ENCODE measurements around the gene KIF17.

KIF17 gene

DNA sequence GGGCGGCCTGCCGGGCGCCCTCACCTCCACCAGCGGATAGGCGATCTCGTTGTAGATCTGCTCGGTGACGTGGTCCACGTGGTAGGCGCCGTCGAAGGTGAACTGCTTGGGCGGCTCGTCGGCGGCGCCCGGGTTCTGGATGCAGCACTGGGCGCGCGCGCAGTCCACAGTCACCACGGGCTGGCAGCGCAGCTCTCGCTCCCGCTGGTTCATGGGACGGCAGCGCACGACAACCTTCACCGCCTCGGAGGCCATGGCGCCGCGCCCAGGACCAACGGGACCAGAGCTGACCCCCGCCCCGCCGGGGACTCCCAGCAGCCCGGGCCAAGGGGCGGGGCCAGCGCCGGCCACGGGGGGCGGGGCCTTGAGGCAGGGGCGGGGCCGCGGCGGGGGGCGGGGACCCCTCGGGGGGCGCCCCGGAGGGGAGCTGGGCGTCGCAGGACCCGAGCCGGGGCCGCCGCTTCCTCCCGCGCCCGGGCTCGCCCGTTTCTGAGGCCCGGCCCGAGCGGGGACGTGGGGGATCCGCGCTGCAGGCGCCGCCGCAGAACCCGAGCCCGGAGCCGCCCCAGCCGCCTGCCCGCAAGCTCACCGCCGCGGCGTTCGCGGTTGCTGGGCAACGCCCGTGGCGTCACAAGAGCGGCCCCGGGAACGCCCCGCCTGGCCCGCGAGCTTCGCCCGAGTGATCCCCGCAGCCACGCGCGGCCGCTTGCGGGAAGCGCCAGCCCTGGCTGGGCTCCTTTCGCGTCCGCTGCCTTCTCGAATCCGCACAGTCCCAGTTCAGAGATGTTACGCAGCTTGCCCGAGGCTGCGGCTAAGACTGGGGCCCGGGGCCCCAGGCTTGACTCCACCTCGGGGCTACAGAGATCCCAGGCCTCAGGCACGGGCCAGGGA lies at the start of gene KIF17:
Gene KIF17 (minus strand): TSS at position 556 of the 891 bp plus-strand sequence. CDS start 301 bp downstream, at position 255.
- DNase-seq (ENCODE audit: low read depth), result peak; percentile 27

DNA sequence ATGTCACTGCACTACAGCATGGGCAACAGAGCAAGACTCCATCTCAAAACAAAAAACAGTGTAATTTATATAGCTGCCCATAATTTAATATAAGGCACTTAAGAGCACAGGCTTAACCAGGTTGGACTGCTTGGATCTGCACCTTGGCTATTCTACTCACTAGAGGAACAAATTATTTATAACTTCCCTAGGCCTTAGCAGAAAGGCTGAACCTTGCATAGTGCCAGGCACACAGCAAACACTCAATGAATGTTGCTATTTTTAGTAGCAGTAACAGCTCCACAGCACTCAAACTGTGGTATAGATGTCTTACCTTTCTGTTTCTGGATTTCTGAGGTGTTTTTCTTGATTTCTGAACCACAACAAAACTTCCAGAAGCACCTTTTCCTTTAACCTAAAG lies 49.5 kb upstream of the KIF17 start:
- no peak for DNase-seq (ENCODE audit: low read depth)

DNA sequence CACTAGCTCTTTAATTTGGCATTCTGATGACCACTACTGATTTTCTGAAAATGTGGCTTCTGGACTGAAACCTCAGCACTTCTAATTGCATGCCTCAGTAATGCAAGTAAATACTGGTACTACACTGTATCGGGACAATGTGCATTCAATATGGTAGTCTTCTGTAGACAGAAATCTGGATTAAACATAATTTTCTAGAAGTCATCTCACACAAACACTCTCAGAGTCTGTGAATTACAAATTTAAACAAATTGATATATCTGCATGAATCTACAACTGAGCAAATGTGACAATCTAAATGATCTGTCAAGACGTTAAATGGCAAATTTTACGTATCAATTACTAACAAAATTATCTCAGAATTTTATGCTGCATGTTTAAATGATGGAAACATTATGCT lies 45.6 kb upstream of the KIF17 start:
- no peak for DNase-seq (ENCODE audit: low read depth)

DNA sequence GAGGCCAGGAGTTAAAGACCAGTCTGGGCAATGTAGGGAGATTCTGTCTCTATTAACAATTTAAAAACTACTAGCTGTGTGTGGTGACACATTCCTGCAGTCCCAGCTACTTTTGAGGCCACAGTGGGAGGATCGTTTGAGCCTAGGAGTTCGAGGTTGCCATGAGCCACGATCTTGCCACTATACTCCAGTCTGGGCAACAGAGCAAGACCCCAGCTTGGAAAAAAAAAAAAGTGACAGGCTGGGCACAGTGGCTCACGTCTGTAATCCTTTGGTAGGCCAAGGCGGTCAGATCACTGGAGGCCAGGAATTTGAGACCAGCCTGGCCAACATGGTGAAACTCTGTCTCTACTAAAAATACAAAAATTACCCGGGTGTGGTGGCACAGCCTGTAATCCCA lies 42.5 kb upstream of the KIF17 start:
- DNase-seq (ENCODE audit: low read depth), result no peak

DNA sequence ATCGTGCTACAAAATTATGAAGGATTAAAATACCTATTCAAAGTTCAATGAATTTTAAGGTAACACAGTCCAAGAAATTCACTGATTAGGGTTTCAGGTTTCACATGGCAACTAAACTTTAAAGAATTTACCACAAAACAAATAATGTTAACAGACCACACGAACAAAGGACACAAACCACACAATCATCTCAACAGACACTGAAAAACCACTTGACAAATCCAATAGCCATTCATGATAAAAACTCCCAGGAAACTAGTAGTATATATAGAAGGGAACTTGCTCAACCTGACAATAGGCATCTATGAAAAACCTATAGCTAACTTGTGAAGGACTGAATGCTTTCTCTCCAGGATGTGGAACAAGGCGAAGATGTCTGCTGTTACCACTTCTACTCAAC lies 35.8 kb upstream of the KIF17 start:
- no peak for DNase-seq (ENCODE audit: low read depth)

DNA sequence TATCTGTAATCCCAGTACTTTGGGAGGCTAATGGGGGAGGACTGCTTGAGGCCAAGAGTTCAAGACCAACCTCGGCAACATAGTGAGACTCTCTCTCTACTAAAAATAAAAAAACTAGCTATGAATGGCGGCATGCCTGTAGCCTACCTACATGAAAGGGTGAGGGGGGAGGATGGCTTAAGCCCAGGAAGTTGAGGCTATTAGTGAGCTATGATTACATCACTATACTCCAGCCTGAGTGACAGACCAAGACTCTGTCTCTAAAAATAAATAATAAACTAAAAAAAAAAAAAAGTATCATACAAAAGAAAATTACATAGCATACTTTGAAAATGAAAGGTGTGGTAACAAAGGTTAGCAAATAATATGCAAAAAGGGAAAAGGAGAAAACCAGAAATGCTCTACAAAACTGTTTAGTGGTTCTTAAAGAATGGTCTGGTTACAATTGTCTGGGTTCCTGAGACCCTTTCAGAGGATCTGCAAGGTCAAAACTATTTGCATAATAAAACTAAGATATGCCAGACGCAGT lies 33.7 kb upstream of the KIF17 start:
- no peak for DNase-seq (ENCODE audit: low read depth)

DNA sequence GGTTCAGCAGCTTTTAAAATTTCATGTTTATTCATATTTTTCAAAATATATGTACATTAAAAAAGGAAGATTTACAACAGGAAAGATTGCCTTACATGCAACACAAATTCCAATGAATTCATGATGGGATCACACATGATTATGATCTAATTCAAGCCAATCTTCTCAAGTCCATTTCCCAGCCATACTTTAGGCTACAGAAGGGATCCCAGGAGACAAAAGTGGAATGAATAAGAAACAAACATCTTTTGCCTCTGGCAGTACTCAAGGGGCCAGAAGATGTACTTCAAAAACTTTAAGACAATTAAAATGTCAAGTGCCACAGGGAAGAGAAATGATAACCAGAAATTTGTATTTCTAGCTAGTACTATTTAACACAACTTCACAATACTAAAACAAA lies 24.9 kb upstream of the KIF17 start:
- no peak for DNase-seq (ENCODE audit: low read depth)

DNA sequence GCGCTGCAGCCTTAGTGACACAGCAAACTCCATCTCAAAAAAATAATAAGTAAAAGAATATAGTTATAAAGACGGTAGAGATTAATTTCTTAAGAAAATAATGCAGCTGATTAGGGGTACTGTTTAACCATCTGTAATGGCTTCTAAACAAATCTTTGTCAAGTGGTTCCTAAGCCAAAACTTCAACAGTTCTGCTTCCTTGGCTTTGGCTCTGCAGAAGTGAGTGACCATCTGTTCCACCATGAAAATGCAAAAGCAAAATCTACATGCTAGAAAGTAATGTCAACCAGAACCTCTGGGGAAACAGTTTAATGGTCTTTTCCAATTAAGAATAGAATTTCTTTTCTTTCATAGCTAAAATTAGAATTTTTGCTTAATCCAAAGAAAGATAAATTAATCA lies 23.0 kb upstream of the KIF17 start:
- no peak for DNase-seq (ENCODE audit: low read depth)

DNA sequence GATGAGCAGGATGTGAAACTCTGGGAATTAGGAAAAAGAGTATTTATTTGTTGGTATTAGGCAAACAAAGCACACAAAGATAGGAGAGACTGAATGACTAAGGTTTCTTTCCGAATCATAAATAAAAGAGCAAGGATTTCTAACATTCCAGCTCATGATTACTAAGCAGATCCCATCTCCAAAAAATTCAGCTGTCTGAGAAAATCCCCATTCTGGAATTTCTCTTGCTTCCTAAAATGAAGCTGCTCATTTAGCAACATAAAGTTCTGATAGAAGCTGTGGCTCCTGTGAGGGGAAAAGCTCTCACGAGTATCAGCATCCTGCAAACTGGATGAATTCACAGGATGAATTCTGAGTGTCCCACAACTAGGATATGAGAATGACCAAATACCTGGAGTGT lies 21.4 kb upstream of the KIF17 start:
- no peak for DNase-seq (ENCODE audit: low read depth)

DNA sequence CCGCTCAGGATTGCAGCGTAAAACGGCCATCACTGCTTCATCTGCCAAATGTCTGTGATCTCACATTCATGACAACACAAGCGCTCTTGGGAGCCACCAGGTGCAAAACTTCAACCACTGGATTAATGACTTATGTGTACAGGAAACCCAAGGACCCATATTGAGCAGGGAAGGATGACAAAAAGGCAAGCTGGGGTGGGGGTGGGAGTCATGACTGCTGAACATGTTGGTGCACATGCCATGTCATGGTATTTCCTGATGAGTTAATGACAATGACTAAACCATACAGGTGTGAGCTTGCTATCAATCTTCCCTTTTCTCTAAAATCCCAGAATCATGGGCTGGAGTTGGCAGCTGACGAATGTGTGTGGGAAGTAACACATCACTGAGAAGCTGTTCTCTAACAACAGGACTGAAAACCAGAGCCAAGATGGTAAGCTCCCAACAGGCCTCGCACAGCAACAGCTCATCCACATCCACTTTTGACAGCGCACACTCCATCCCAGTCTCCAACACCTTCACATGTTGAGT lies 17.8 kb upstream of the KIF17 start:
- no peak for DNase-seq (ENCODE audit: low read depth)

DNA sequence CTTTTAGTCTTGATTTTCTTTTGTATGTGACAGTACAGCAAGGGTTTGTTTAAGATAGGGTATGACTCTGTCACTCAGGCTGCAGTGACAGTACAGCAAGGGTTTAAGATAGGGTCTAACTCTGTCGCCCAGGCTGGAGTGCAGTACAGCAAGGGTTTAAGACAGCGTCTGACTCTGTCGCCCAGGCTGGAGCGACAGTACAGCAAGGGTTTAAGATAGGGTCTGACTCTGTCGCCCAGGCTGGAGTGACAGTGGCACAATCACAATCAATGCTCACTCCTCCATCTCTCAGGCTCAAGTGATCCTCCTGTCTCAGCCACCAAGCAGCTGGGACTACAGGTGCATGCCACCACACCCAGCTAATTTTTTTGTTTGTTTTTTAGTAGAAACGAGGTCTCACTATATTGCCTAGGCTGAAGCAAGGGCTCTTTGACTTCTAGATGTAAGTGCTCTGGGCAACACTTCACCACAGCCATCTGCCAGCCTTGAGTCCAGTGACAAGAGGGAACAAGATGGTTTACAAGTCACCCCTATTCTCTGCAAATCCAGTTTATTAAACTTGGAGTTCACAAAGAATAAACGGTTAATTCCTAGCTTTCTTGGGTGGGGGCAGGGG lies 15.7 kb upstream of the KIF17 start:
- no peak for DNase-seq (ENCODE audit: low read depth)

DNA sequence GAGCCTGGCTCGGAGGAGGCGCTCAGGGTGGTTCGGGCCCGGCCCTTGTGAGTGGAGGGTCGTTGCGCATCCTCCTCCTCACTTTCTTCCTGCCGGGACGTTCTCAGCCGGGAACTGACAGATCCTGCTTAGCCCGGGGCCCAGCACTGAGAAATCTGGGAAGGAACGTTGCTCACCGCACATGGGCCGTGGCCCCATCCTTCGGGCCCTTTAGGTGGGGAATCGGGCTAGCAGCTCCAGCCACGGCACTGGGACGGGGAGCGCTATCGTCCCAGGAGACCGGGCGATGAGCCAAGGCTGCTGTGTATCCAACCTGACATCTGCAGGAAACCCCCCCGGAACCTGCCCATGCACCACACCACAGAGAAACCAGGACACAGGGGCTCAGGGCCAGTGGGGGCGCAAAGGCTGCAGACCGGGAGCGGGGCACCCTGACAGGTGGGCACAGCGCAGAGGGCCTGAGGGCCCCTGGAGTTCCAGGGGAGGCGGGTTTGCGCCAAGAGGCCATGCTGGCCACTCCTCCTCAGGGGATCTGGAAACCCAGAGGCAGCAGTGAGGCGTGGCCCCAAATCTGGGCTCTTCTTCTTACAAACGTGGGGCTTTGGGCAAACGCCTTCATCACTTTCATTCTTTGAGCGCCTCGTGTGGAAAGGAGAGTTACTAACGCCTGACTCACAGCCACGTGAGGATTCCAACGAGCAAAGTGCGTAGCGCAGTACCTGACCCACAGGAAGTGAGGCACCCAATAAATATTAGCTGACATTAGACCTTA lies 15.0 kb upstream of the KIF17 start, which contains the start of gene SH2D5:
Gene SH2D5 (minus strand): TSS at position 116 of the 772 bp plus-strand sequence. CDS start 4,659 bp downstream, outside the sequence.
- peak; percentile 56 for DNase-seq (ENCODE audit: low read depth)

DNA sequence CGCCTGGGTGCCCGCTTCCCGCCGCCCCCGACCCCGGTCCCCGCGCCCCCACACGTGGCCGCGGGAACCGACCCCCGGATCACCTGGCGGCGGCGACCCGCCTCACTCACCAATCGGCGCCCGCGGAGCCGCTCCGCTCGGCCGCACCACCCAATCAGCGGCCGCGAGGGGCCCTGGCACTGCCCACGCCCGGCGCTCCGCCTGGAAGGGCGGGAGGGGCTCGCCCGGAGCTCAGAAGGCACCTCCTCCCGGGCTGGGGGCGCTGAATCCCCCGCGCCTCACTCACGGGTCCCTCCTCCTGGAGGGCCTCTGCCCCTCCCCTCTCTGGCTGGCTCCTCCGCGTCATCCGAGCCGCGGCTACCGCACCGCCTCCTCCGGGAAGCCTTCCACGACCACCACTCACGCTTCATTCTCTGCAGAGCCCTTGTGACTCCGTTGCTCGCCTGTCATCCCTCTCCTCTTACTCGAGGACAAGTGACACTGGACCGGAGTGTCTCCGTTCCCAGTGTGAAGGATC lies 14.3 kb upstream of the KIF17 start:
- DNase-seq (ENCODE audit: low read depth), result peak; percentile 27

DNA sequence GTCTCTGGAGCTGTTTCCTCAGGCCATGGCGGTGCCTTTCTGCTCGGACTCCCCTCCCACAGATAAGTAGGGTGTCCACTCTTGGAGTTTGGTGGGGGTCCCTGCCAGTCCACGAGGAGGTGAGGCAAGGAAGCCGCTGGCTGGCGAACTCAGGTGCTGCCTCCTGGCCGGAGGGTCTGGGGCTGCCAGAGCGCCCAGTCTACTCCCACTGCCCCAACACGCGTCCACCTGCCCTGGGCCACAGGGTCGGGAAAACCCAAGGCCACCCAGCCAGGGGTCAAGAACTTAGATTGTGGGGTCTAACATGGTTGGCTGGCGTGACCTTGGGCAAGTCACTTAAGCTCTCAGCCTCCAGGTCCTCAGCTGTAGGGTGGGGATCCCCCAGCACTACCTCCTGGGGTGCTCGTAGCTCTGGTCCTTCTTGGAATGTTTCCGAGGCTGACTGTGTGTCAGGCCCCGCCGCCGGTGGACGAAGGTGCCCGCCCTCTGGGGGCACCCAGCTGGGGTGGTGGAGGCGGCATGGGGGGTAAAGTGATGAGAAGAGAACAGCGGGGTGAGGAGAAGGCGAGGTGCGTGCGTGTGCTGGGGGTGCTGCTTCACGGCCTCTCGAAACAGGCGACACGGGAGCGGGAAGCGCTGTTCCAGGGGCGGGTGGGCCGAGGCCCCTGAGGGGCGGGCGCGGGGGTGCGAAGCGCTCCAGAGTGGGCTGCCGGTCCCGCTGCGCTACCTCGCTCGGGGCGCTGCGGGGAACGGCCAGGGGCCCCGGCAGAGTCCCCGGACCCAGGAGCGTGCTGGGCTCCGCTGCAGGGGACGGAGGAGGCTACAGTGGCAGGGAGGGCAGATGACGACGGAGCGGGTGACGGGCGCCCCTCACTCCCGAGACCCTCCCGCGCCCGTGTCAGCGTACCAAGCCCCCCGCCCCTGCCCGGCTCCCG lies 13.5 kb upstream of the KIF17 start:
- DNase-seq (ENCODE audit: low read depth), result no peak

DNA sequence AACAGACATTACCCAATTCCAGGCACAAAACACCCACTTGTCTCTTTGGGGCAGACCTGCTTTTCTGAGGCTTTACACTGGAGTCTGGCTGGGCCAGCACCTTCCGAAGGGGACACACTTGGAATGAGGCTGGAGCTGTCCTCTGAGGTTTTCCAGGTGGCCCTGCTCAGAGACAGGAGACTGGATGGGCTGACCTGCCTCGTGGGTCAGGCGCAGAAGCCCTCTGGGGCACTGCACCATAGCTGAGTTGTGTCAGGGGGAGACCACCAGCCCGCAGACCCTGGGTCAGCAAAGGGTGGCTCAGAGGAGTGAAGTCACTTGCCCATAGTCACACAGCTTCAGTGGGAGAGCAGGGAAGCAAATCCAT lies 12.9 kb upstream of the KIF17 start:
- no peak for DNase-seq (ENCODE audit: low read depth)

DNA sequence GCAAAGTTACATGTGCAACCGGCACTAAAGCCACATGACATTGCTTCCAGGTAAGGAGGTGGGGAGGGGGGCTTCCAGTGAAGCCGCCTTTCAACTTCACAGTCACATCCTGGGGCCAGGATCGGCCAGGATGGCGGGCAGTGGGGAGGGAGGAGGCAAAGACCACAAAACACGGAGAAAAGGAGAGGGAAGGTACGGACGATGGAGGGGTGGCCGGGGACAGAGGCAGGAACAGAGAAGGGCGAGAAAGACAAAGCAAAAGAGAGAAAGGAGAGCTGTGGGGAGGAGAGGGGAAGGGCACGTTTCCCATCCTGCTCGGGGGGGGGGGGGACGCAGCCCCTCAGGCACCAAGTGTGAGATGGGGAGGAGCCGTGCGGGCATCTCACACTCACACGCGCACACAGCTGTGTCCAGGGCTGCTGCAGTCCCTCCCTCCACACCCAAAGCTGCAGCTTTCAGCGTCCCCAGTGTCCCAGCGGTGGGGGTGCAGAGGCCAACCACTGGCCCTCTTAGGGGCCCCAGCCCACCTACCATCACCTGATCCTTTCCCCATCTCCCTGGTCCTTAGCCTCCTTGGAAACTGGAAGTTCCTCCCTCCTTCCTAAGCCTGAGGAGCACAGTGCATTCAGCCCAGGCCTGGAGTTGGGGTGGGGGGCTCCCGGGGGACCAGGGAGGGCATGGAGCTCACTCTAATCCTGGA lies 12.3 kb upstream of the KIF17 start:
- DNase-seq (ENCODE audit: low read depth), result no peak

DNA sequence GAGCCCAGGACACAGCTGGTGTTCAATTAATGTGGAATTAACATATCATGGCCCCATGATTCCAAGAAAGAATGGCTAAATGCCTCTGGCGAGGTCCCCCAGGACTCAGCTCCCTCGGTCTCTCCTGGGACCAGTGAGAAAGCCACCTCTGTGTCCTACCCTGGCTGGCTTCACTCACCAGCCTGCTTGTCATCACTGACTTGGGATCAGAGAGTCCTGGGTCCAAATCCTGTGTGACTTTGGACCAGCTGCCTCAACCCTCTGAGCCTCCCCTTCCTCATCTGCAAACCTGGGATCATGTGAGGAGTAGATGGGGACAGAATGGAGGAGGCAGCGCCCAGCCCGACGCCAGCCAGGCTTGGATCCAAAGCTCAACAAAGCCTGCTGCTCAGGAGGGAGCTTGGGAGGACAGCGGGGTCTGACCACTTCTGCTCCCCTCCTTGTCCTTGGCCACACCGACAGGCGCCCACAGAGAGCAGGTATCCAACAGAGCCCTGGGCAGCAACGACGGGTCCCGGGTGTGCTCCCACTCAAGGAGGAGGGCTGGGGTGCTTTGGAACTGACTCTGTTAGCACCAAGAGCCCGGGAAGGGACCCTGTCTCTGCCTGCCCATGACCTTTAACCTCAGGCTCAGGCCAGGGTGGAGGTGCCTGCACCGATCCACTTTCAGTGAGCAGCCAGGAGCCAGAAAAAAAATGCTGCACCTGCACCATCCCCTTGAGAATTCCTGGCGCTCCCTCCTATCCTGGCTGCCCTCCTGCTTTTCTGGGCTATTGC lies 11.5 kb upstream of the KIF17 start:
- DNase-seq (ENCODE audit: low read depth), result no peak

DNA sequence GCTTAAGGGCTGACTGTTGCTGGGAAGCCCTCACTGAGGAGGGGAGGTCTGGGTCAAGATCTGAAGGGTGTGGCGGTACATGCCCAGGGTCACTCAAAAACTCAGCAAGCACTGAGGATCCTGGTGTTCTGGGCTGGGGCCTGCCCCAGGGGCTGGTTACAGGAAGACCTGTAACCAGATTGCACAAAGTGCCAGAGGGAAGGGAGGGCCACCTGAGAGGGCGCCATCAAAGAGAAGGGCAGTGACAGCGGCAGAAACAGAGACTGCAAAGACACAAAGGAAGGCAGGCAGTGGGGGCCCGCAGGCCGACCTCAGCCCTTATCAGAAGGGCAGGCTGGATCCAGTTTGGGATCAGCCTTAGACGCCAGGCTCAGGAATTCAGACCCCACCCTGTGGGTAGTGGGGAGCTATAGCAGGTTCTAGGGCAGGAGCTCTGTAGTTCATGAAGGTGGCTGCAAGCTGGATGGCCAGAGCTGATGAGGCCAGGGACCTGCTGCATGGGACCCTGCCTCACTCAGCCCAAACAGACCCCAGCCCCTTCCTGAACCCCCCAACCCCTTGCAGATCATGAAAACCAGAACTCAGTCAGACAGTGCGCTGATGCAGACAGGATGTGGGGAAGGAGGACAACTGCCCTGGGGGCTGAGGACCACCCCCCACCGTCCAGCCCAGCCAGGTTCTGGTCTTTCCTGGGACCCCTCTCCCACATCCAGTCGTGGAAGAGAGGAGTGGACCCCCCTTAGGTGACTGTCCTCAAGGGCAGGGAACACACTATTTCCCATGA lies 10.8 kb upstream of the KIF17 start:
- no peak for DNase-seq (ENCODE audit: low read depth)

Measured in stimulated activated CD8-positive, alpha-beta memory T cell treated with anti-CD3 and anti-CD28 coated beads, Interleukin-12 subunit alpha, Interleukin-12 subunit beta, amount 100 ng/mL, for 1 hour (primary cell).